Osteoblast (primary cell): ENCODE results near the gene RIOK1. TPM values are rescaled to one million over a fixed set of nuclear protein-coding genes. Genes with fewer than 3 reads are reported as not detected.

Experiments used
- DNase-seq: peaks from one replicate; pipeline ENCODE4 v3.0.0; 2011; ENCODE audit warnings: low spot score, mixed read lengths; ENCODE audit not compliant: insufficient read length; ENCODE audit errors: missing footprints
- H2AFZ ChIP-seq: 2 replicates; pipeline ENCODE4 v1.6.0; 2011; ENCODE audit warnings: mild to moderate bottlenecking, low read length
- H3K27ac ChIP-seq: 2 replicates; pipeline ENCODE4 v1.5.1; 2011; ENCODE audit warnings: mild to moderate bottlenecking, low read depth, low read length, moderate library complexity
- H3K27me3 ChIP-seq: 2 replicates; pipeline ENCODE4 v1.6.0; 2012; ENCODE audit warnings: mild to moderate bottlenecking, control low read depth, inconsistent platforms, low read length, moderate library complexity; ENCODE audit not compliant: insufficient read depth
- H3K36me3 ChIP-seq: 2 replicates; pipeline ENCODE4 v1.5.1; 2011; ENCODE audit warnings: mild to moderate bottlenecking, low read length, control low read depth, moderate library complexity; ENCODE audit not compliant: insufficient read depth
- H3K4me1 ChIP-seq: 2 replicates; pipeline ENCODE4 v1.5.1; 2011; ENCODE audit warnings: mild to moderate bottlenecking, low read length, control low read depth, moderate library complexity; ENCODE audit not compliant: insufficient read depth
- H3K4me2 ChIP-seq: 2 replicates; pipeline ENCODE4 v1.6.0; 2011; ENCODE audit warnings: mild to moderate bottlenecking, low read length; ENCODE audit not compliant: insufficient read depth
- H3K4me3 ChIP-seq: fragments of 200-600 bp; sonication (generic); 3 replicates; pipeline ENCODE4 v1.5.1; 2012; ENCODE audit warnings: mild to moderate bottlenecking, low read length, inconsistent platforms; ENCODE audit not compliant: insufficient read depth
- H3K79me2 ChIP-seq: 2 replicates; pipeline ENCODE4 v1.6.0; 2012; ENCODE audit warnings: mild to moderate bottlenecking, low read length, control low read depth, inconsistent platforms; ENCODE audit not compliant: insufficient read depth
- H3K9me3 ChIP-seq: 2 replicates; pipeline ENCODE4 v1.5.1; 2011; ENCODE audit warnings: low read depth, low read length, control low read depth
- H4K20me1 ChIP-seq: 2 replicates; pipeline ENCODE4 v1.6.0; 2012; ENCODE audit warnings: mild to moderate bottlenecking, low read length, control low read depth; ENCODE audit not compliant: insufficient read depth
- CTCF ChIP-seq: IDR thresholded peaks from 2 replicates; pipeline ENCODE4 v1.5.1; 2011; ENCODE audit warnings: mild to moderate bottlenecking, low read depth, low read length, moderate library complexity; ENCODE audit errors: extremely low read depth
- total RNA-seq: library from RNA; depleted of rRNA; stranded (reverse); fragments of >200 nt; gene quantifications from 2 replicates; pipeline ENCODE4 v1.2.3, GENCODE V29; 2012

The RIOK1 gene
- total RNA-seq, 1 donor: 14.1 TPM

GRCh38 chr6:7406743-7407142, 17.1 kb downstream of the RIOK1 start:
- no peaks in the 10 kb centered on the region for H4K20me1 ChIP-seq
- no peaks in the 10 kb centered on the region for H3K79me2 ChIP-seq
- H3K4me2 ChIP-seq: no peak overlapping the region
- no peaks in the 10 kb centered on the region for H3K4me1 ChIP-seq
- TF ChIP-seq CTCF: no peak
- H3K36me3 ChIP-seq: peaks cover 68% of the 10 kb centered on the region
- DNase-seq: no peak
- H3K9me3 ChIP-seq: no peaks in the 10 kb centered on the region
- H2AFZ ChIP-seq: no peak overlapping the region
- no peak overlapping the region for H3K4me3 ChIP-seq
- no peaks in the 10 kb centered on the region for H3K27me3 ChIP-seq
- H3K27ac ChIP-seq: no peak overlapping the region

GRCh38 chr6:7409740-7410139, 20.1 kb downstream of the RIOK1 start:
- no peaks in the 10 kb centered on the region for H3K27me3 ChIP-seq
- no peaks in the 10 kb centered on the region for H4K20me1 ChIP-seq
- DNase-seq: no peak
- no peak overlapping the region for H3K4me3 ChIP-seq
- H3K9me3 ChIP-seq: no peaks in the 10 kb centered on the region
- no peak overlapping the region for H3K27ac ChIP-seq
- no peak overlapping the region for H3K4me2 ChIP-seq
- H3K36me3 ChIP-seq: peaks cover 55% of the 10 kb centered on the region
- H2AFZ ChIP-seq: no peak overlapping the region
- peaks cover 5% of the 10 kb centered on the region for H3K4me1 ChIP-seq
- no peak for TF ChIP-seq CTCF
- H3K79me2 ChIP-seq: no peaks in the 10 kb centered on the region

- H3K79me2 ChIP-seq: no peaks in the 10 kb centered on the region
- no peak overlapping the region for H3K27ac ChIP-seq
- TF ChIP-seq CTCF: no peak
- H2AFZ ChIP-seq: no peak overlapping the region
- DNase-seq: peak; percentile 11
- H3K9me3 ChIP-seq: no peaks in the 10 kb centered on the region
- no peak overlapping the region for H3K4me3 ChIP-seq
- H3K36me3 ChIP-seq: peaks cover 50% of the 10 kb centered on the region
- H4K20me1 ChIP-seq: no peaks in the 10 kb centered on the region
- H3K4me1 ChIP-seq: peaks cover 5% of the 10 kb centered on the region
- H3K27me3 ChIP-seq: no peaks in the 10 kb centered on the region
- no peak overlapping the region for H3K4me2 ChIP-seq
These were observed 21.2 kb downstream of the RIOK1 start for GRCh38 chr6:7410851-7411250.

GRCh38 chr6:7411328-7411727, 21.7 kb downstream of the RIOK1 start:
- Histone ChIP-seq H3K4me2 (no peak overlapping the region), H3K4me1 (peaks cover 5% of the 10 kb centered on the region), H3K36me3 (peaks cover 50% of the 10 kb centered on the region), H3K27ac (no peak overlapping the region), H3K27me3 (no peaks in the 10 kb centered on the region), H3K9me3 (no peaks in the 10 kb centered on the region), H3K79me2 (no peaks in the 10 kb centered on the region), H4K20me1 (no peaks in the 10 kb centered on the region), H2AFZ (no peak overlapping the region), H3K4me3 (no peak overlapping the region)
- TF ChIP-seq CTCF: no peak
- DNase-seq: no peak
